Measurements from ENCODE around the gene OLFML1.

Gene OLFML1

GRCh38 chr11:7530013-7530640 is 44.8 kb downstream of the OLFML1 start:
- no peaks in the 10 kb centered on the region for H3K27me3 ChIP-seq (replicated peaks; ENCODE audit: control insufficient read depth, insufficient read depth, low read length)
- no peak for TF ChIP-seq CTCF (IDR thresholded peaks at IDR 0.05; ENCODE audit: insufficient read depth, low read length, poor library complexity, severe bottlenecking)
- no peak overlapping the region for H3K4me3 ChIP-seq (replicated peaks; ENCODE audit: low read depth, low read length)
- H3K36me3 ChIP-seq (ENCODE audit: control insufficient read depth, insufficient read depth, low read length): no peaks in the 10 kb centered on the region; the same call in 1 of the 2 replicates
- no peak for DNase-seq (ENCODE audit: extremely low read depth, insufficient read length)

GRCh38 chr11:7531011-7531410 is 45.7 kb downstream of the OLFML1 start:
- no peak overlapping the region for H3K4me3 ChIP-seq (replicated peaks; ENCODE audit: low read depth, low read length)
- no peaks in the 10 kb centered on the region; the same call in 1 of the 2 replicates for H3K36me3 ChIP-seq (ENCODE audit: control insufficient read depth, insufficient read depth, low read length)
- no peak for DNase-seq (ENCODE audit: extremely low read depth, insufficient read length)
- H3K27me3 ChIP-seq (replicated peaks; ENCODE audit: control insufficient read depth, insufficient read depth, low read length): no peaks in the 10 kb centered on the region
- no peak for TF ChIP-seq CTCF (IDR thresholded peaks at IDR 0.05; ENCODE audit: insufficient read depth, low read length, poor library complexity, severe bottlenecking)

DNA sequence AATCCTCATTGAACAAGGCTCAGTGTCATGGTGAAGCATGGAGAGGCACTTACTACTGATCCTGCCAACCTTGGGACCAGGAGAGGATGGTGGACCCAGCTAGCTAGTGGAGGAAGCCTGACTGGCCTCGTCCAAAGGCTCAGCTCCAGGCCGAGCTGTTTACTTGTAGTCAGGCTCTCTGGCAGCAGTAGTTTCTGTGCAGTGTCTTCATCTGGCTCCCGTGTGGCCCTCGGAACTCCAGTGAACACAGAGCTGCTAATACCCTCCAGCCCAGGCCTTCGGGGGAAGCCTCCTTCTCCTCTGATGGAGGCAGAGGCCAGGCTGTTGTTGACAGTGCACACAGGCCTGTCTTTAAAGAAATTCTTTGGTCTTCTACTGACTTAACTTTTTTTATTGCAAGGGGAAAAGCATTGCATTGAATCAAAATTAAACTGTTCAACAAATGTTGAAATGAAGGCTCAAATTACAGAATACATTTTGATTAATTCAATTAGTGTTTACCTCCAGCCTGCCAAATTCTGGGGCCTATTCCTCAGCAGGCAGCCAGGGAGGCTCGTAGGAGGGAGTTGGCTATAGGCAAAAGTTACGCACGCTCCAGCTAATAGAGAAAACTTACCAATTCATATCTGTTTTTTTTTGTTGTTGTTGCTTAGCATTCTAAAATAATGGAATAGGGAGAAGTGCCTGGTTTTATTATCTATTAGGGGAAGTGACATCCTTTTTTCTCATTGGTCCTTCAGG is 47.3 kb downstream of the OLFML1 start:
- TF ChIP-seq CTCF (IDR thresholded peaks at IDR 0.05; ENCODE audit: insufficient read depth, low read length, poor library complexity, severe bottlenecking): no peak
- H3K27me3 ChIP-seq (replicated peaks; ENCODE audit: control insufficient read depth, insufficient read depth, low read length): no peaks in the 10 kb centered on the region
- H3K4me3 ChIP-seq (replicated peaks; ENCODE audit: low read depth, low read length): no peak overlapping the region
- no peaks in the 10 kb centered on the region; the same call in 1 of the 2 replicates for H3K36me3 ChIP-seq (ENCODE audit: control insufficient read depth, insufficient read depth, low read length)
- DNase-seq (ENCODE audit: extremely low read depth, insufficient read length): no peak

DNA sequence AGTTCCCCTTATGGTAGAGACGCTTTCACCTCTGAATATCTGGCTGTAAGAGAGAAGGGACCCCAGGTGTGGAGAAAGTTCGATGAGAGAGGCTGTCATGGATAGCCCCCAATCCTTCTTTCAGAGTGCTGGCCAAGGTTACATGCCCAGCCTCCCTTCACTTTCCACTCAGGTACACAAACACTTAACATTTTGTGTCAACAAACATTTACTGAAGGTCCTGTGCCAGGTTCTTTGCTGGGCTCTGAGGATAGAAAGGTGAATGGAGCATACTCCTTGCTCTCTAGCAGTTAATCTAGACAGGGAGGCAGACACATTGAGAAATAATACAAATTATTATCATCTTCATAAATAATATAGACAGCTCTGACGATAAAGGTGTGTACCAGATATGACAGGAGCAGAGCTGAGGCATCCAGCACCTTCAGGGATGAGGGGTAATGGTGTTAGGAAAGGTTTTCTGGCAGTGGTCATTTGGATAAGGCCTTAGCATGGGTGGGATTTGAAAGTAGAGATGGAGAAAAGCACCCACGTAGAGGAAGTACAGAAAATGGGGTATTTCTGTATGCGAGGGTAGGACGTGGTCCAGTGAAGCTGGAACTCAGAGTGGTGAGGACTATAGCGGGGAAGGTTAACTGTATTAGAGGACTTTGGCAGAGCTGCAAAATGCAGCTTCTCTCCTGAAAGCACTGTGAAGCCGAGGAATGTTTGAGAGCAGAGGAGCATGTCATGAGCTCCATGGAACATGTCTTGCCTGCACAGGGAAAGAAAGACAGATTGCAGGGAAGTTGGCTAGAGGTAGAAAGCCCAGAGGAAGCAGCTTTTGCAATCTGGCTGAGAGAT is 48.1 kb downstream of the OLFML1 start:
- DNase-seq (ENCODE audit: extremely low read depth, insufficient read length): no peak
- H3K36me3 ChIP-seq (ENCODE audit: control insufficient read depth, insufficient read depth, low read length): no peaks in the 10 kb centered on the region; the same call in 1 of the 2 replicates
- TF ChIP-seq CTCF (IDR thresholded peaks at IDR 0.05; ENCODE audit: insufficient read depth, low read length, poor library complexity, severe bottlenecking): no peak
- no peaks in the 10 kb centered on the region for H3K27me3 ChIP-seq (replicated peaks; ENCODE audit: control insufficient read depth, insufficient read depth, low read length)
- H3K4me3 ChIP-seq (replicated peaks; ENCODE audit: low read depth, low read length): peak overlapping the region; percentile 37

DNA sequence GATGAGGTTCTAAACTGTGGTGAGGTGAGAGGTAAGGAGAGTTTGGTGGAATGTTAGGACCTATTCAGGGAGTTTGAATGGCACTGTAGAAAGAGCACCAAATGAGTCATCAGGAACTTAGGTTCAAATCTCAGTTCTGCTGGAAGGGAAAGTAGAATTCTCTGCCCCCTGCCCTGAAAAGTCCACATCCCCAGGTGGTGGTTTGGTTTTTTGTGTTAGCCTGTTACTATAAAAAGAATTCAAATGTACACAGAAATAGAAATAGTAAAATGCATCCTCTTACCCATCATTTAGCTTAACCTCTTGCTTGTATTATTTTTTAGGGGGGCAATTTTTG is 48.7 kb downstream of the OLFML1 start:
- no peaks in the 10 kb centered on the region; the same call in 1 of the 2 replicates for H3K36me3 ChIP-seq (ENCODE audit: control insufficient read depth, insufficient read depth, low read length)

More for the DNA sequence above, 48.7 kb downstream of the OLFML1 start:
- Histone ChIP-seq H3K27me3 (replicated peaks; ENCODE audit: control insufficient read depth, insufficient read depth, low read length) (no peaks in the 10 kb centered on the region), H3K4me3 (replicated peaks; ENCODE audit: low read depth, low read length) (peak overlapping the region; percentile 37; the same call in 1 of the 2 replicates)
- DNase-seq (ENCODE audit: extremely low read depth, insufficient read length): no peak
- TF ChIP-seq CTCF (IDR thresholded peaks at IDR 0.05; ENCODE audit: insufficient read depth, low read length, poor library complexity, severe bottlenecking): no peak
